T-helper 2 cell treated with Interferon-gamma antibody and Interleukin-4, amounts not matched to agents 5 μg/mL and 100 μg/mL, for 36 hours (primary cell): ENCODE data around the gene IL1R1.

Experiments
- DNase-seq: peaks from one replicate; pipeline ENCODE4 v3.0.0; 2021; ENCODE audit warnings: low spot score
- H3K27ac Mint-ChIP-seq: one replicate; pipeline ENCODE4 v1.8.0; 2021; ENCODE audit warnings: mild to moderate bottlenecking, mixed read lengths
- H3K27me3 Mint-ChIP-seq: one replicate; pipeline ENCODE4 v1.8.0; 2021; ENCODE audit warnings: low read depth, mixed read lengths
- H3K36me3 Mint-ChIP-seq: one replicate; pipeline ENCODE4 v1.8.0; 2021; ENCODE audit warnings: low read depth, mixed read lengths
- H3K4me1 Mint-ChIP-seq: one replicate; pipeline ENCODE4 v1.8.0; 2021; ENCODE audit warnings: low read depth, mixed read lengths
- H3K4me3 Mint-ChIP-seq: one replicate; pipeline ENCODE4 v1.8.0; 2022; ENCODE audit warnings: mild to moderate bottlenecking, moderate library complexity, mixed read lengths
- H3K9me3 Mint-ChIP-seq: one replicate; pipeline ENCODE4 v1.8.0; 2021; ENCODE audit warnings: mixed read lengths

IL1R1 gene

DNA sequence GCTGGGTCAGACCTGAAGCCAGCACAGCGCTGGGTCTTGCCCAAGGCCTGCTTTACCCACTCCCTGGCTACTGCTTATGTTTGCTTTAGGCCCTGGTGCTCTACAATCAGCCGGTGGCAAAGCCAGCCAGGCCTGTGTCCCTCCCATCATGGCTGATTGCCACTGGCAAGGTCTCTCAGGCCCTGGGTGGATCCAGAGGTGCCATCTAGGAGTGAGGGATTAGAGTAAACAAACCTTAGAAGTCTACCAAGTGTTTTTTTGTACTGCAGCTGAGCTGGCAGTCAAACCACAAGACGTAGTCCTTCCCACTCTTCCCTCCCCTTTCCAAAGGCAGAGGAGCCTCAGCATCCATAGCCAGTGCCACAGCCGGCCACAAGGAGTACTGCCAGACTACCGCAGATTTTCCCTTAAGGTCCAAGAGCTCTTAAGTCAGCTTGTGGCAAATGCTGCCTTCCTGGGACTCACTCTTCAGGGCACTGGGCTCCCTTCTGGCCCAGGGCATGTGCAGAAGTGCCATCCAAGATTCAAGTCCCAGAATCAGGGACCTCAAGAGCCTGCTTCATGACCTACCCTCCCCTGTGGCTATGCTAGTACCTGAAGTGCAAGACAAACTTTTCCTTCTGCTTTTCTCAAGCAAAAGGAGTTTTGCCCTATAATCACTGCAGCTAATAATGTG is 64.3 kb downstream of the IL1R1 start:
- H3K4me1 Mint-ChIP-seq = no peaks in the 10 kb centered on the region
- no peak for DNase-seq
- H3K36me3 Mint-ChIP-seq = no peaks in the 10 kb centered on the region
- H3K27ac Mint-ChIP-seq = no peak overlapping the region
- peaks cover 11% of the 10 kb centered on the region for H3K27me3 Mint-ChIP-seq
- no peaks in the 10 kb centered on the region for H3K9me3 Mint-ChIP-seq
- no peak overlapping the region for H3K4me3 Mint-ChIP-seq

DNA sequence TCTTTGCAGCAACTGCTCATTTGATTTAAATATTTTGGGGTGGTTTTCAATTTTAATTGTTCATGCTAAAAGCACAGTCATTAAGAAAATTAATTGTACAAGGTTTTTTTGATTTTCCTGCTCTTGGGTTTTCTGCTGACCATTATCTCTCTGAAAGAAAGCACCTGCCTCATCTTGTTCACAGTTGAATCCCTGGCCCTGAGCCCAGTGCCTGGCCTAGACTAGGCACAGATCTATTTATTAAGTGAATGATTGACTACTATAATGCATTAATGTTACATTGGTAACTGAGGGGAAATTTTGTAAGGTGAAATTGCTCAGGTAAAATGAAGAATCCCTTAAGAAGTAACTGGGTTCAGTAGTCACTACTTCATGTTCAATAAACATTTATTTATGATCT is 66.2 kb downstream of the IL1R1 start:
- Mint-ChIP-seq H3K27ac (no peak overlapping the region), H3K27me3 (peaks cover 9% of the 10 kb centered on the region), H3K4me3 (no peak overlapping the region), H3K36me3 (no peaks in the 10 kb centered on the region), H3K9me3 (no peaks in the 10 kb centered on the region), H3K4me1 (no peaks in the 10 kb centered on the region)
- DNase-seq = no peak

DNA sequence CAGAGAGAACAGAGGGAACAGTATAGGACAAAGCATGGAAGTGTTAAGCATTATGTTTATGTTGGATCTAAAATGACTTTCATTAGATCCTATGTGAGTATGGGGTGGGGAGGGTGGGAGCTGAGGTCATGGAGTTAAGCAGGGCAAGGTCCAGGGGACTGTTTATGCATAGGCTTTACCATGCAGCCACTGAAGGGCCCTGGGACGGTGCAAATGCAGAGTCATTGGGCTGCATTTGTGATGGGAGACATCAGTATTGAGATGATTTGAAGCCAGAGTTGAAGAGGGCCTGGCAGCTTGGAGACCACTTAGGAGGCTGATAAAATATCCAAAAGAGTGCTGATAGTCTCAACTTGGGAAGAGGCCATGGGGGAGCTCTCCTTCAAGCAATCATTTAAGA is 66.9 kb downstream of the IL1R1 start:
- peaks cover 5% of the 10 kb centered on the region for H3K27me3 Mint-ChIP-seq
- H3K4me1 Mint-ChIP-seq = no peaks in the 10 kb centered on the region
- H3K4me3 Mint-ChIP-seq = no peak overlapping the region
- H3K36me3 Mint-ChIP-seq = no peaks in the 10 kb centered on the region
- no peak overlapping the region for H3K27ac Mint-ChIP-seq
- no peak for DNase-seq
- no peaks in the 10 kb centered on the region for H3K9me3 Mint-ChIP-seq

DNA sequence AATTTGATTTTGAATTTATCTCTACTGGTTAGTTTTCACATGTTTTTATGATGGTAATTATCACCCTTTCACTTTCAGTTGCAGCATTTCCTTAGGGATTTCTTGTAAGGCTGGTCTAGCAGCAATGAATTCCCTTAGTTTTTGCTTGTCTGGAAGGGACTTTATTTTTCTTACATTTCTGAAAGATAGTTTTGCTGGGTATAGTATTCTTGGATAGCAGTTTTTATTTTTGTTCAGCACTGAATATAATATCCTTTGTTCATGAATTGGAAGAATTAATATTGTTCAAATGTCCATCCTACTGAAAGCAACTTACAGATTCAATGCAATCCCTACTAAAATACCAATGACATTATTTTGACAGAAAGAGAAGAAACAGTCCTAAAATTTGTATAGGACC is 74.5 kb downstream of the IL1R1 start:
- no peaks in the 10 kb centered on the region for H3K27me3 Mint-ChIP-seq
- peaks cover 15% of the 10 kb centered on the region for H3K36me3 Mint-ChIP-seq
- H3K9me3 Mint-ChIP-seq = peaks cover 43% of the 10 kb centered on the region
- no peak overlapping the region for H3K27ac Mint-ChIP-seq
- H3K4me3 Mint-ChIP-seq = no peak overlapping the region
- H3K4me1 Mint-ChIP-seq = peaks cover 13% of the 10 kb centered on the region
- DNase-seq = no peak

DNA sequence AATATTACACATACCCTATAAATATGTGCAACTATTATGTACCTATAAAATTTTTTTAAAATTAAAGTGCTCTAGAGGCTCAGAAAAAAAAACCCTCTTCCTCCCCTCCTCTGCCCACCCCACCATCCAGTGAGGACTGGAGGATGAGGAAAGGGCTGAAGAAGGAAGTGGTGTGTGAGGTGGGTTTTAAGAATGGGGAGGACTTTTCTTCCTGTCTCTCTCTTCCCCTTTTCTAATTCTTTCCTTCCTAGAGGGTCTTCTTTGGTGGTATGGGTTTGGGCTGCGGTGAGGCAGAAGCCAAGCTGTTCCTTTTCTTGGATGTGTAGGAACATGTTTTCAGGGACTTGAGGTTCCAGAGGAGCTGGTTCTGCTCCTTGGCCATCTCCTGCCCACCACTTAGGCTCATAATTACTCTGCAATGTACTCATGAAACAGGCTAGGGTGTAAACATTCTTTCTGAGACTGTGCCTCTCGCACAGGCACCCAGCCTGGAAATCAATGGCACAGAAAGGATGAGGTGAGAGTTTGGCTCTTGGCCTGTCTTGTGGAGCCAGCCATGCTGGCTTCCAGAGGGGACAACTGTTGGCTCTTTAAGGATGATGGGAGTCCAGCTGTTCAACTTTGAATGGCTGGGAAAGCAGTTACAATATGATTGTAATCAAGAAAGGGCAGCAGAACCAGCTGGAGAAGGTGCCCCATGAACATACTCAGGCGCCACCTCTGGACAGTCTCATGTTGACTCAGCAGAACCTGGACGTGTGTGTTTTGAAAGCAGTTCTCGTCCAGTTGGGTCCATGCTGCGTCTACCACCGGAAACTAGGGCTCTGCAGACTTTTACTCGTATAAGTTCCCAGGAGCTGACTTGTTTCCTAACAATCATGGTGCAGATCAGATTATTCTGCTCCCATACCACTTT is 82.5 kb downstream of the IL1R1 start:
- Mint-ChIP-seq H3K4me3 (no peak overlapping the region), H3K4me1 (peaks cover 33% of the 10 kb centered on the region), H3K36me3 (no peaks in the 10 kb centered on the region), H3K27me3 (no peaks in the 10 kb centered on the region), H3K9me3 (peaks cover 4% of the 10 kb centered on the region), H3K27ac (no peak overlapping the region)
- no peak for DNase-seq

DNA sequence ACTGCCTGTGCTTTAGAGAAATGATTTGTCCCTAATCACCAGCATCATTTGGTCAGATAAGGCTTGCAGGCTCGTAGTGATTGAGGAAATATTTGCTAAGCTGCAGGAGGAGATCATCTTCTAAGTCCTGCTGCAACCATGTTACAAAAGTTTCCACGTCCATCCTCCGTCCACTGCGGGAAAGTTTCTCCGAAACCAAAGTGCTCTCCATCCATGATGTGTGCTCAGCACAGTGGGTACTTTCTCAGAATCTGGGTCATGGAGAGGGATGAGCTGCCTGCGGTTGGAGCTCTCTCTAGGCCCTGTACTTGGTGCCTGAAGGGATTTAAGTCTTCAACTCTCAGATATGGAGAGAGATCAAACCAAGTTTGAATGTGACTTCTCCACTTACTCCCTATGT is 83.6 kb downstream of the IL1R1 start:
- Mint-ChIP-seq H3K27me3 (no peaks in the 10 kb centered on the region), H3K36me3 (no peaks in the 10 kb centered on the region), H3K27ac (peak overlapping the region; percentile 78), H3K9me3 (peaks cover 4% of the 10 kb centered on the region), H3K4me3 (no peak overlapping the region), H3K4me1 (peaks cover 33% of the 10 kb centered on the region)
- no peak for DNase-seq

DNA sequence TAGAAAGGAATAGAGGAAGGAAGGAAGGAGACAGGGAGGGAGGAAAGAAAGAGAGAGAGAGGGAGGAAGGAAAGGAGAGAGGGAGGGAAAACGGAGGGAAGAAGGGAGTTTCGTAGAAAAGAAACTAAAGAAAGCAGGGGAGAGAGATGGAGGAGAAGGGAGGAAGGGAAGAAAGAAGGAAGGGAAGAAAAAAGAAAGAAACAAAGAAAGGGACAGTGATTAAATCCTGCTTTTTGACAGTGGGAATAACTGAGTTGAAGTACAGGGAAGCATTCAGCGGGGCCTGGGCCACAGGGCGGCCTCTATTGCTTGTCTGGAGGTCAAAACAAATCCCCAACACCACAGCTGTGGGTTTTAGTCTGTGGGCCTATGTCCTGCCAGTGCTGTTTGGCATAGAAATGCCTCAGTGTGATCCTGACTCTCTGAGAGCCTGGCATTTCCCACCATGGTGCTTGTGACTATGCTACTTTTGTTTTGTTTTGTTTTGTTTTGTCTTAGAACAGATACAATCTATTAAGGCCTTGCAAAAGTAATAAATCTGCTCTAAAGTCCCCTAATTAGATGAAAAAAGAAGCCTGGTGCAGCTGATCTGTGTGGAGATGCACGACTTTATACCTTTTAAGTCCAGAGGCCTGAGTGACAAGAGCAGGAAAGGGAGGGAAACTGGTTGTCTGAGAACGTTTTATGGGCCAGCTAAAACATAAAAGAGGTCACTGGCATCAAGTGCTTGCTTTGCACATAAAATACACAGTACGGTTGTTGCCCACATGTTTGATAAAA is 84.3 kb downstream of the IL1R1 start:
- Mint-ChIP-seq H3K27ac (peak overlapping the region; percentile 87), H3K36me3 (no peaks in the 10 kb centered on the region), H3K4me1 (peaks cover 33% of the 10 kb centered on the region), H3K9me3 (peaks cover 4% of the 10 kb centered on the region), H3K4me3 (no peak overlapping the region), H3K27me3 (no peaks in the 10 kb centered on the region)
- DNase-seq = no peak

DNA sequence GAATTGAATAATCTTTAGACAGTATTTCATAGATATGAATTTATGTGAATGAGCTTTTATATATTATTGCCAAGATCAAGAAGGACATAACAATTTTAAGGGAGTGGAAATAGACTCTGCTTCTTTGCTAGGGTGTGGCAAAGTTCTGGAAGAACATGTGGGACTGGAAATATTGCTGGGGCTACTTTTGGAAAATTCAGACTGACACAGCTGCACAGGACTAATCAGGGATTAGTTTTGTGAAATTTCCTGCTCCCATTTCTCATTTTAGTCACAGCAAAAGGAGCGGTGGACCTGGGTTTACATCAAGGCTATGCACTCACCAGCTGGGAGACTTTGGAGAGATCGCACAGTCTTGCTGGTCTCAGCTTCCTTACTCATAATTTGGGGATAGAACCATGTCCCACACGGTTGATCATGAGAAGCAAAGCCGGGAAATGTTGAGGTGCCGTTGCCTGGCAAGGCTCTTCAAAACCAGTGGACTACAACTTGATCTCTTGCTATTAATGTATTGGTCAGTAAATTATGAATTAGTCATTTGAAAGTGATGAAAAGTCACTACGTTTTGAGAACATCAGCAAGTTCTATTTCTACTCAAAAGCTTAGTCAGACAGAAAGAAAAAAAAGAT is 86.7 kb downstream of the IL1R1 start:
- Mint-ChIP-seq H3K36me3 (no peaks in the 10 kb centered on the region), H3K4me1 (peaks cover 37% of the 10 kb centered on the region), H3K4me3 (no peak overlapping the region), H3K27me3 (no peaks in the 10 kb centered on the region), H3K27ac (no peak overlapping the region), H3K9me3 (peaks cover 2% of the 10 kb centered on the region)
- DNase-seq = no peak
